HEK293 (cell line): ENCODE measurements around the gene NR3C1.

ENCODE experiments used
- ATF2 ChIP-seq: fragments of 450-650 bp; formaldehyde crosslinking; IDR thresholded peaks from 2 replicates; pipeline ENCODE4 v1.5.1; 2016; ENCODE audit warnings: missing biosample characterization, missing genetic modification characterization, low read depth
- CTCF ChIP-seq: fragments of 450-650 bp; formaldehyde crosslinking; IDR thresholded peaks from 2 replicates; pipeline ENCODE4 v1.5.1; 2016; ENCODE audit warnings: missing biosample characterization, missing genetic modification characterization
- ZBTB21 ChIP-seq: fragments of 450-650 bp; formaldehyde crosslinking; IDR thresholded peaks from 2 replicates; pipeline ENCODE4 v1.5.1; 2017; ENCODE audit warnings: missing biosample characterization, missing genetic modification characterization
- ZNF239 ChIP-seq: fragments of 450-650 bp; formaldehyde crosslinking; IDR thresholded peaks from 2 replicates; pipeline ENCODE4 v1.5.1; 2016; ENCODE audit warnings: missing biosample characterization, missing genetic modification characterization
- ZNF335 ChIP-seq: fragments of 450-650 bp; formaldehyde crosslinking; conservative IDR thresholded peaks from 2 replicates; pipeline ENCODE4 v1.5.1; 2016; ENCODE audit warnings: missing biosample characterization, missing genetic modification characterization
- ZNF37A ChIP-seq: fragments of 450-650 bp; IDR thresholded peaks from 2 replicates; pipeline ENCODE4 v1.5.1; 2018; ENCODE audit warnings: missing biosample characterization, missing genetic modification characterization
- ZNF391 ChIP-seq: fragments of 450-650 bp; formaldehyde crosslinking; IDR thresholded peaks from 2 replicates; pipeline ENCODE4 v1.5.1; 2016; ENCODE audit warnings: low read depth, missing biosample characterization, missing genetic modification characterization, borderline replicate concordance
- ZNF549 ChIP-seq: fragments of 450-650 bp; IDR thresholded peaks from 2 replicates; pipeline ENCODE4 v1.5.1; 2018; ENCODE audit warnings: missing biosample characterization, missing genetic modification characterization, mild to moderate bottlenecking, inconsistent platforms, moderate library complexity
- ZNF555 ChIP-seq: fragments of 450-650 bp; formaldehyde crosslinking; conservative IDR thresholded peaks from 2 replicates; pipeline ENCODE4 v1.5.1; 2017; ENCODE audit warnings: missing biosample characterization, mild to moderate bottlenecking, missing genetic modification characterization, inconsistent platforms
- ZNF561 ChIP-seq: fragments of 450-650 bp; IDR thresholded peaks from 2 replicates; pipeline ENCODE4 v1.5.1; 2018; ENCODE audit warnings: missing biosample characterization, missing genetic modification characterization, borderline replicate concordance
- ZNF692 ChIP-seq: fragments of 450-650 bp; formaldehyde crosslinking; IDR thresholded peaks from 2 replicates; pipeline ENCODE4 v1.5.1; 2016; ENCODE audit warnings: missing biosample characterization, missing genetic modification characterization
- ZNF768 ChIP-seq: fragments of 450-650 bp; formaldehyde crosslinking; IDR thresholded peaks from 2 replicates; pipeline ENCODE4 v1.5.1; 2018; ENCODE audit warnings: missing biosample characterization, mild to moderate bottlenecking, missing genetic modification characterization
- ZSCAN23 ChIP-seq: fragments of 450-650 bp; formaldehyde crosslinking; IDR thresholded peaks from 2 replicates; pipeline ENCODE4 v1.5.1; 2016; ENCODE audit warnings: missing biosample characterization, missing genetic modification characterization

GRCh38 chr5:143448518-143448917 is 45.0 kb upstream of the NR3C1 start:
- TF ChIP-seq ZNF391 (tag by site-specific recombination) (no peak), ZNF555 (tag by site-specific recombination) (no peak), ZNF561 (no peak), ZNF692 (tag by site-specific recombination) (no peak), ZSCAN23 (no peak), ZNF549 (tag by site-specific recombination) (peak; percentile 81), CTCF (tag by site-specific recombination) (no peak), ZNF37A (tag by site-specific recombination) (no peak), ZBTB21 (no peak), ZNF768 (tag by site-specific recombination) (no peak), ATF2 (no peak), ZNF239 (tag by site-specific recombination) (no peak), ZNF335 (tag by site-specific recombination) (no peak)
